Activated naive CD8-positive, alpha-beta T cell treated with anti-CD3 and anti-CD28 coated beads, Interleukin-2, amount 10 ng/mL, durations not matched to agents 7 days and 5 days (primary cell): ENCODE results near the gene PPFIA2. TPM values are rescaled to one million over a fixed set of nuclear protein-coding genes. Genes with fewer than 3 reads are reported as not detected.

Source experiments
- ATAC-seq: fragments of 150-1000 bp; cut with Tn5 transposase; one replicate; pipeline ENCODE4 v1.10.0; 2021; ENCODE audit warnings: low read depth, moderate library complexity
- POLR2A ChIA-PET: fragments of 350-600 bp; sonication (Branson Sonifier 250); formaldehyde crosslinking; loops from one replicate; lab custom pipeline; 2021; ENCODE audit warnings: antibody characterized with exemption; lab: Charles Lee
- DNase-seq: peaks from one replicate; pipeline ENCODE4 v3.0.0; 2021
- H3K27ac Mint-ChIP-seq: one replicate; pipeline ENCODE4 v1.8.0; 2022; ENCODE audit warnings: mild to moderate bottlenecking, mixed read lengths
- H3K27me3 Mint-ChIP-seq: one replicate; pipeline ENCODE4 v1.8.0; 2022; ENCODE audit warnings: mild to moderate bottlenecking, moderate library complexity, mixed read lengths
- H3K36me3 Mint-ChIP-seq: one replicate; pipeline ENCODE4 v1.8.0; 2021; ENCODE audit warnings: mild to moderate bottlenecking, mixed read lengths
- H3K4me1 Mint-ChIP-seq: one replicate; pipeline ENCODE4 v1.8.0; 2021; ENCODE audit warnings: mixed read lengths
- H3K4me3 Mint-ChIP-seq: one replicate; pipeline ENCODE4 v1.8.0; 2022; ENCODE audit warnings: mild to moderate bottlenecking, moderate library complexity, mixed read lengths
- H3K9me3 Mint-ChIP-seq: one replicate; pipeline ENCODE4 v1.8.0; 2021; ENCODE audit warnings: mixed read lengths
- total RNA-seq, 2 experiments: library from RNA; stranded (reverse); gene quantifications; one replicate each; pipeline ENCODE4 v1.2.3, GENCODE V29; 2021

The PPFIA2 gene
- total RNA-seq, 2 experiments from 2014 or later: not detected

DNA sequence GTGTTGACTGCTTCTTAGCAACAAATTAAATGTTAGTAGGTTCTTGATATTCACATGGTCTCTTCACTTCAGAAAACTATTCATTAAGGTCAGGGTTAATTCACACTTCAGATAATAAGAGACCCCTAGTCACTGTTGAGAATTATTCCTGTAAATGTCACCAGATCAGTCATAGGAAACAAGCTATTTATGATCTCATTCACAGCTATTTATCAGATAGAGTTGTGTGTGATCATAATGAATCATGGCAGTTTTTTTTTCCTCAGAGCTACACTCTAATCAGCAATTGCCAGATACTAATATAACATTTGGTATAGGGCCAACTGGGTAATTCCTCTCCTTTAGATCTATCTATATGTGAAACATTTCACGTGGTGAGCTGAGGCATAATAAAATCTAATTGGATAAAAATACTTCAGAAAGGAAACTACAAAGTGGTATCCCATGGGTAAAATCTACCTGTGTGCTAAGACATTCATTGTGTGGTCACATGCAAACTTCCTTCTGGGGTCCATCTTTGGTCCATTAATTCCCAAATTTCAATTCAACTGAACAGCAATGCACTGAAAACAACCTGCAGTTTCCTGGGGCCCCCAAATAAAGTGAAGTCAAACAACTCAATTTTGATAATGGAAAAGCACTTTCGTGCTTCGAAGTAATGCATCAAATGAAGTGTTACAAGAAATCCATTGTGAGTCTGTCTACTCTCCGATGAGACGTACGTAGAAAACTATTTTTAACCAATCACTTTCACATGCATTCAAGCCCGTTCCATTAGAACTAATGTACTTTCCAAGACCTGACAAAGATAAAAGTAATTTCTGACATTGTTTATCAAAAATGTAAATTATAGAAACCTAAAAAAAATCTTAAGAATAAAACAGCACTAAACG is 484.3 kb downstream of the PPFIA2 start:
- H3K9me3 Mint-ChIP-seq: no peaks in the 10 kb centered on the region
- ATAC-seq (no peak), DNase-seq (no peak)
- no peaks in the 10 kb centered on the region for H3K27me3 Mint-ChIP-seq
- H3K27ac Mint-ChIP-seq: no peak overlapping the region
- POLR2A ChIA-PET: no interaction called here
- no peaks in the 10 kb centered on the region for H3K4me1 Mint-ChIP-seq
- H3K4me3 Mint-ChIP-seq: no peak overlapping the region
- no peaks in the 10 kb centered on the region for H3K36me3 Mint-ChIP-seq

DNA sequence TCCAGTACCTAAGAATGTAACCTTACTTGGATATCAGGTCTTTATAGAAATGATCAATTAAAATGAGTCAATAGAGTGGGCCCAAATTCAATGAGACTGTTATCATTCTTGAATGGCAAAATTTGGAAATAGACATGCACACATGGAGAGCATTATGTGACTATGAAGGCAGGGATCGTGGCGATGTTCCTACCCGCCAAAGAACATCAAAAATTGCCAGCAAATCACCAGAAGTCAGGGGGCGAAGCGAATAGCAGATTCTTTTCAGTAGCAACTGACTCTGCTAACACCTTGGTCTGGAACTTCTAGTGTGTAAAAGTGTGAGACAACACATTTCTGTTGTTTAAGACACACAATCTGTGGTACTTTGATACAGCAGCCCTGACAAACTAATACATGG is 488.8 kb downstream of the PPFIA2 start:
- Mint-ChIP-seq H3K27ac (no peak overlapping the region), H3K4me1 (no peaks in the 10 kb centered on the region), H3K4me3 (no peak overlapping the region), H3K36me3 (no peaks in the 10 kb centered on the region), H3K9me3 (no peaks in the 10 kb centered on the region), H3K27me3 (no peaks in the 10 kb centered on the region)
- no peak for ATAC-seq
- DNase-seq: no peak
- POLR2A ChIA-PET: no interaction called here

DNA sequence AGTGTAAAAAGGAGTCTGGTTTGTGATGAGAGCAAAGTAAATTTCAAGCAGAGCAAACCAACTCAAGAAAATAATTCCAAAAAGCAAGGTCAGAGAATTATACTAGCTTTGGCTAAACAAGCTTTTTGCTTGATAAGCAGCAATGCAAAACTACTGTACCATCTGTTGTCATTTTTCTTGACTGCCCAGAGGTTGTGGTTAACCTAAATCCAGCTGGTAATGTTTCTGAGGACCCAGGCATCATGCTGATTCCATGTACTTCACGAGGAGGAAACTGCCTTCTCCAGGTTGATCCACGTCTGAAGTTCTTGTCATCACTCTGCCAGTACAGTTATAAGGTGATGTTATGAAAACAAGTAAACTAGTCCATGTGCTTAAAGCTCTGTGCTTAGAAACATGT is 496.1 kb downstream of the PPFIA2 start:
- Mint-ChIP-seq H3K9me3 (no peaks in the 10 kb centered on the region), H3K4me1 (no peaks in the 10 kb centered on the region), H3K36me3 (no peaks in the 10 kb centered on the region), H3K27ac (no peak overlapping the region), H3K27me3 (no peaks in the 10 kb centered on the region), H3K4me3 (no peak overlapping the region)
- ATAC-seq (no peak), DNase-seq (no peak)
- POLR2A ChIA-PET: no interaction called here

DNA sequence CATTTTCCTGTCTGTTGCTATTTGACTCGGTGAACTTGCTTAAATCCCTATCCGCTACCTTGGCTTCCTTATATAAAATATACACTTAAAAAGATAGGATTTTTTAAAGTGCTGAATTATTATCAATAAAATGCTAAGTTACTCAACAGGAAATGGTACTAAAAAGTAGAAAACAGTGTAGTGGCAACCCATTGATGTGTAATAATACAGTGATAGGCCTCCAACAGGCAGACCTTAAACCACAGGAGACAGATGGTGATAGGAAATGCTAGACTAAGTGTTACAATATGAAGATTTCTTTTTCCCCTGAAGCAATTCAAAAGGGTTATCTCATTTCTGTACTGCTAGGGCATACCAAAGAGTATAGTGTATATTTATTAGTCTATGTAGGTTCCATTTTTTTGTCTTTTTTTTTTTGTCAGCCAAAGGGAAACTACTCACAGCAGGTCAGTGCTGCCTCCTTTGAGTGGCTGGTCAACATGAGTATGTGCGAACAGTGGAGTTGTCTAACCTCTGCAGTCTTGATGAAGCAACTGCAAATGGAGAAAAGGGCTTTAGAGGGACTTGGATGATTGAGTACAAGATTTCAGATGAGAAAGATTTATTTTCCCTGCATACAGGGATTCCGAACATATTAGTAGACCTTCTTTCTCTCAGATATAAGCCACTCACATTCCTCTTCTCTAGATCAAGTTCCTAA is 497.5 kb downstream of the PPFIA2 start:
- H3K4me3 Mint-ChIP-seq: no peak overlapping the region
- H3K27ac Mint-ChIP-seq: no peak overlapping the region
- ATAC-seq (no peak), DNase-seq (no peak)
- no peaks in the 10 kb centered on the region for H3K9me3 Mint-ChIP-seq
- H3K27me3 Mint-ChIP-seq: no peaks in the 10 kb centered on the region
- POLR2A ChIA-PET: no interaction called here
- H3K36me3 Mint-ChIP-seq: no peaks in the 10 kb centered on the region
- H3K4me1 Mint-ChIP-seq: no peaks in the 10 kb centered on the region

DNA sequence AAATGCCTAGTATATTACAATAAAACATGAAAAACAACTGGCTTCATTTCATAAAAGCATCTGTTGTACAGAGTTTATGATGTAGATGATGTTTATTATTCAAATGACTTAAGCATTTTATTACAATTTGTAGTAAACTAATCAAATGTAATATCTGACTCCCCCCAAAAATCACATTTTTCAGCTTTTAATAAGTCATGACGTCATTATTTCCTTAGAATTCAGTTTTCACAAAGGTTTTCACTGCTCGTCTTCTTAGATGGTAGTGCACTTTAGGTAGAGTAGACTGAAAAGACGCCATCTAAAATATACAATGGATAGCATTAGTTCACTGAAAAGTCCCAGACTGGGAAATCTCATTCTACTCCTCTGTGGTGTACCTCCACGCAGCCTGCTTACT is 499.8 kb downstream of the PPFIA2 start:
- DNase-seq: no peak
- Mint-ChIP-seq H3K27me3 (no peaks in the 10 kb centered on the region), H3K36me3 (no peaks in the 10 kb centered on the region), H3K9me3 (no peaks in the 10 kb centered on the region), H3K4me1 (no peaks in the 10 kb centered on the region), H3K4me3 (no peak overlapping the region), H3K27ac (no peak overlapping the region)
- ATAC-seq: no peak
- POLR2A ChIA-PET: no interaction called here

DNA sequence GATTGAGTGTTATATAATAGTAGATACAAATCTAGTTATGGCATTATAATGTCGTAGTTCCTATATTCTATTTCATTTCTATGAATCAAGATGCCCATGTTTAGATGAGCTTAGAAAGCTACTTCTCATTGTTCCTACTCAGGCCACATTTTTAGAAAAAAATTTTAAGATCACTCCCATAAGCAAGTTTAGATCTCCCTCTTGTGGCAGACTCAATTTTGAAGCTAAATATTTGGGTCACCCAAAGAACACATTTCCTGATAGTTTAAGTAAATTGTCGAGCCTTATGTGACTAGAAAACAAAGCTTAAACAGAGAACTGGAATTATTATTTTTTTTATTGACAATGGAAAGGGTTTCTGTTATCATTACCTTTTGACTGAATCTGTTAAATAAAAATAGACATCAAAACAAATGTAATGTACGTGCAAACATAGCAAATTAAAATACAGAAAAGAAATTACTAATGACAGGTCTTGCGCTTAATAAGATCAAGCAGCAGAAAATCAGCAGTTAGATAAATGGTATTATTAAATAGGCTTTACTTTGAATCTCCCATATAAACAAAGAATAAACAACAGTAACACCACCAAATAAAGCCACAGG is 501.1 kb downstream of the PPFIA2 start:
- ATAC-seq: no peak
- Mint-ChIP-seq H3K27ac (no peak overlapping the region), H3K9me3 (no peaks in the 10 kb centered on the region), H3K27me3 (no peaks in the 10 kb centered on the region), H3K36me3 (no peaks in the 10 kb centered on the region), H3K4me3 (no peak overlapping the region), H3K4me1 (no peaks in the 10 kb centered on the region)
- no peak for DNase-seq
- POLR2A ChIA-PET: no interaction called here

DNA sequence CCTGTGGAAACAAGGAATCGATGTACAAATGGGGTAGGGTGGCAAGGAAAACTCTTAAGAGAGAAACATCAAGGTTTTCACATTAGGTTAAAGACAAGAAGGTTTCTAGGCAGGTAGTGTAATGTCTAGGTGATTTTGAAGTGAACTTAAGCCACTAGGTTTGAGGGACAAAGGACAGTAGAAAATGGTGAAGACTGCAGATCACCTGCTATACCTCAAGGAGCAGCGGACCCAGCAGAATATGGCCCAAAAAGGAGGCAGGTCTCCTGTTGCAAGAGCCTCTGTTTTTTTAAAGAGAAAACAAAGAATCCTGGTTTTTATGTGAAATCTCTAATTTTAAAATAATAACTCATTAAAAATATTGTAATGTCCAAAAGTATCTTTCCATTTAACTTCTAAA is 503.2 kb downstream of the PPFIA2 start:
- Mint-ChIP-seq H3K36me3 (no peaks in the 10 kb centered on the region), H3K4me1 (no peaks in the 10 kb centered on the region), H3K27ac (no peak overlapping the region), H3K4me3 (no peak overlapping the region), H3K9me3 (no peaks in the 10 kb centered on the region), H3K27me3 (no peaks in the 10 kb centered on the region)
- ATAC-seq: no peak
- no peak for DNase-seq
- POLR2A ChIA-PET: no interaction called here

DNA sequence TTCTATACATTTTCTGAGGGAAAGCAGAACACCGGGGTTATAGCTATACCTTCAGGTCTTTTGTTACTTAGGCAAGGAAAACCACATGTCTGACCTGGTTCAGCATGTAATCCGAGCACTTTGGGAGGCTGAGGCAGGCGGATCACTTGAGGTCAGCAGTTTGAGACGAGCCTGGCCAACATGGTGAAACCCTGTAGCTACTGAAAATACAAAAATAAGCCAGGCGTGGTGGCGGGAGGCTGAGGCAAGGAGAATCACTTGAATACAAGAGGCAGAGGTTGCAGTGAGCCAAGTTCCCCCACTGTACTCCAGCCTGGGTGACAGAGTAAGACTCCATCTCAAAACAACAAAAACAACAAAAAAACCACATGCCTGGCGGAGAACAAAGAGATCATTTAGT is 503.7 kb downstream of the PPFIA2 start:
- POLR2A ChIA-PET: no interaction called here
- Mint-ChIP-seq H3K4me3 (no peak overlapping the region), H3K4me1 (no peaks in the 10 kb centered on the region), H3K27me3 (no peaks in the 10 kb centered on the region), H3K27ac (no peak overlapping the region), H3K9me3 (no peaks in the 10 kb centered on the region), H3K36me3 (no peaks in the 10 kb centered on the region)
- DNase-seq (no peak), ATAC-seq (no peak)

DNA sequence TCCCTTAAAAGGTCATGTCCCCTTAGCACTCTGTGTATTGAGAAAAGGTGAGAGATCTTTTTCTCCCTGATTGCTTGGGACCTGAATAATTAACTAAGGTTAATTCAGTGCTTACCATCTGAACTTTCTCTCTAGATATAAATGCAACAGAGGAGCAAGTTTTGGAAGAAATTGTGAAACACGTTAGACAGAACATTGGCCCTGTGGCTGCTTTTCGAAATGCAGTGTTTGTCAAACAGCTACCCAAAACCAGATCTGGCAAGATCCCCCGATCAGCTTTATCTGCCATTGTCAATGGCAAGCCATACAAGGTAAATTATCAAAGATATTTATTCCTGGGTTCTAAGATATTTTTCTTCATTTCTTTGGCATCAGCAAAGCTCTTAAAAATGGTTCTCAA is 505.8 kb downstream of the PPFIA2 start:
- ATAC-seq: no peak
- POLR2A ChIA-PET: no interaction called here
- Mint-ChIP-seq H3K9me3 (no peaks in the 10 kb centered on the region), H3K4me3 (no peak overlapping the region), H3K36me3 (no peaks in the 10 kb centered on the region), H3K4me1 (no peaks in the 10 kb centered on the region), H3K27me3 (no peaks in the 10 kb centered on the region), H3K27ac (no peak overlapping the region)
- no peak for DNase-seq

DNA sequence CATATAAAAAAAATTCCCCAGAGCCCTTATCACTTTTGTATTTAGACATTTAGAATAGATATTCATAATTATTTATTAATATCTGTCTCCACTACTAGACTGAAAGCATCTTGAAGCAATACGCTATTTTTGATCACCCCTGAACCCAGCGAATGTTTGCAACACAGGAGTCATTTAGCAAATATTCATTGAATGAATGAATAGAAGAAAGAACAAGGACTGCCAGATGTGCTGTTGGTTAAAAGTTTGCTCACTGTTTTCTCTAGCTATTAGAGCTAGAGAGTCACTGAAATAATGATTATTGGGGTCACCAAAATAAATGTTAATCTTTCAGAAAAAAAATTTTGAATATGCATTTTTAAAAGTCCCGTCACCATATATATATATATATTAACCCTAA is 506.9 kb downstream of the PPFIA2 start:
- Mint-ChIP-seq H3K4me1 (no peaks in the 10 kb centered on the region), H3K27ac (no peak overlapping the region), H3K36me3 (no peaks in the 10 kb centered on the region), H3K9me3 (no peaks in the 10 kb centered on the region), H3K4me3 (no peak overlapping the region), H3K27me3 (no peaks in the 10 kb centered on the region)
- DNase-seq: no peak
- POLR2A ChIA-PET: no interaction called here
- no peak for ATAC-seq

DNA sequence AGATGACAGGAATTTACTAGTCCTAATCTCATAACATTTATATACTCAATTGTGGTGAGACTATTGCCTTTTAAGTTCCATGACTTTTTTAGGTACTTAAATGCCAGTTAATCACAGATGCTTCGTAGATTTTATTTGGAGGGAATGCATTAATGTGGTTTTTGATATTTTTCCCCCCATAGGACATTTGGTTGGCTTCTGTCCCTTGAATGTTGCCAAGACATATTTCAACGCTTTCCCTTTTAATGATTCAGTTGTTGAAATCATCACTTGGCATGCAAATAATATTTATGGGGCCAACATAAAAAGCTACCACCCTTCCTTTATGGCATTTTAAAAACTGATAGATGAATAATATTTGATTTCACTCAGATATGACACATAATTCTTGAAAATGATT is 509.2 kb downstream of the PPFIA2 start:
- DNase-seq (no peak), ATAC-seq (no peak)
- Mint-ChIP-seq H3K27ac (no peak overlapping the region), H3K9me3 (no peaks in the 10 kb centered on the region), H3K4me1 (no peaks in the 10 kb centered on the region), H3K27me3 (no peaks in the 10 kb centered on the region), H3K36me3 (no peaks in the 10 kb centered on the region), H3K4me3 (no peak overlapping the region)
- POLR2A ChIA-PET: no interaction called here

DNA sequence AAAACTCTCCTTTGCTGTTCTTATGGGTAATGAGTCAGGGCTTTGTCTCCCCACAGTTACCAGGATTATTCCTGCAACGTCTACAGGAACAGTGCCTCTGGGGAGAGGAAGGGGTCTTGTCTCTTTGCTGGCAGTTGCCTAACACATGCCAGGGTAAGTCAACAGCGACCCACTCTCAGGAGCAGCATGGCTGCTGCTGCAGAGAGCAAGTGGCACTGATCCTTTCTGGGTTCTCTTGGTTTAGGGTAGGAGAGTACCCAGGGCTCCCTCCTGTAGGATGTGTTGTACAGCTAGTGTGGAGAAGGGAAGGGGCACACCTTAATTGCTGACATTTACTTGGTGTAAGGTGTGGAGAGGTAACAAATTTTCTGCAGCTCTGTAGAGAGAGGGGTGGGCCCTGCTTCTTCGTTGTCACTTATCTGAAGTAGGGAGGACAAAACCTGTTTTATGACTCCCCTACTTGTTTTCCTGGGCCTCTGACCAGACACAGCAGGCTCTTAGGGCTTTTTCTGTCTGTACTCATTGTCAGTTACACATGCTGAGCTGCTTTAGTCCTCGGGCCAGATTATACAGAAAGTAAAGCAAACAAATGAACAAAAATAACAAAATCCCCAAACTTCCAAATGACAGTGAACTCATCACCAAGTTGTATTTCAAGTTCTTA is 513.1 kb downstream of the PPFIA2 start:
- no peak overlapping the region for H3K27ac Mint-ChIP-seq
- POLR2A ChIA-PET: no interaction called here
- no peak for DNase-seq

DNA sequence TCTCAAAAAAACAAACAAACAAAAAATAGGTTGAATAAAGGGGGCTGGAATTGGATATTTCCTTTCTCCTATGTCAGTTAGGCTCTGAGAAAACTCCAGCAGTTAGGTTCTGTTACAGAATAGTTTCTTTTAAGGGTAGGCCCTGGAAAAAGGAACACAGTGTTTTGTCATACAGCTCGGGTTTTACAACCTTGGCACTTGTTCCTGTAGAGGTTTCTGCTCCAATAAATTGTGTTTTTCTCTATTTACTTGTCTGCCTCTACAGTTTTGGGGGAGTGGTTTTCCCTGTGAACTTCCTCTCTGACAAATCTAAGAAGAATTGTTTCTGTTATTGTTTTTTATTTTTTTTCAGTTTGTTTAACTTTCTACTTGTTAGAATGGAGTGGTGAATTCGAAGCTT is 513.7 kb downstream of the PPFIA2 start:
- no peaks in the 10 kb centered on the region for H3K4me1 Mint-ChIP-seq
- H3K27ac Mint-ChIP-seq: no peak overlapping the region
- no peaks in the 10 kb centered on the region for H3K27me3 Mint-ChIP-seq
- POLR2A ChIA-PET: no interaction called here
- DNase-seq (no peak), ATAC-seq (no peak)
- H3K36me3 Mint-ChIP-seq: no peaks in the 10 kb centered on the region
- H3K4me3 Mint-ChIP-seq: no peak overlapping the region
- no peaks in the 10 kb centered on the region for H3K9me3 Mint-ChIP-seq

More for the DNA sequence above, 513.1 kb downstream of the PPFIA2 start:
- Mint-ChIP-seq H3K36me3 (no peaks in the 10 kb centered on the region), H3K9me3 (no peaks in the 10 kb centered on the region), H3K27me3 (no peaks in the 10 kb centered on the region), H3K4me3 (no peak overlapping the region), H3K4me1 (no peaks in the 10 kb centered on the region)
- no peak for ATAC-seq
